NCI-H1417 treated with DMSO at 0.1 percent for 48 hours (cell line): ENCODE data around the gene EIF4A3.

ENCODE experiments used
- DNase-seq: peaks from one replicate; lab custom pipeline; 2025; lab: John Stamatoyannopoulos, UW

EIF4A3 gene

GRCh38 chr17:80147035-80147822 is at the start of gene EIF4A3:
Gene EIF4A3 (minus strand): TSS chr17:80147128. CDS start chr17:80146961, 167 bp downstream.
- DNase-seq = peak; percentile 87

GRCh38 chr17:80196652-80197051 is 49.7 kb upstream of the EIF4A3 start:
- no peak for DNase-seq

GRCh38 chr17:80195671-80196529 is 49.0 kb upstream of the EIF4A3 start:
- DNase-seq = no peak

- DNase-seq = no peak
Measured at GRCh38 chr17:80195141-80195540, 48.2 kb upstream of the EIF4A3 start.

- no peak for DNase-seq
Measured at GRCh38 chr17:80191865-80192661, 45.1 kb upstream of the EIF4A3 start.

GRCh38 chr17:80191192-80191591 is 44.3 kb upstream of the EIF4A3 start:
- no peak for DNase-seq

- DNase-seq = no peak
Measured at GRCh38 chr17:80190716-80191115, 43.8 kb upstream of the EIF4A3 start.

GRCh38 chr17:80189611-80190010 is 42.7 kb upstream of the EIF4A3 start:
- DNase-seq = no peak

GRCh38 chr17:80187515-80187941 is 40.6 kb upstream of the EIF4A3 start:
- no peak for DNase-seq

- no peak for DNase-seq
Measured at GRCh38 chr17:80187090-80187489, 40.2 kb upstream of the EIF4A3 start.

- DNase-seq = no peak
Measured at GRCh38 chr17:80185968-80186367, 39.0 kb upstream of the EIF4A3 start.

GRCh38 chr17:80184423-80184714 is 37.4 kb upstream of the EIF4A3 start:
- no peak for DNase-seq

GRCh38 chr17:80183581-80184422 is 36.9 kb upstream of the EIF4A3 start:
- no peak for DNase-seq

- no peak for DNase-seq
Measured at GRCh38 chr17:80182845-80183223, 35.9 kb upstream of the EIF4A3 start.

GRCh38 chr17:80182118-80182844 is 35.4 kb upstream of the EIF4A3 start:
- no peak for DNase-seq

- no peak for DNase-seq
Measured at GRCh38 chr17:80181431-80181830, 34.5 kb upstream of the EIF4A3 start.

- DNase-seq = no peak
Measured at GRCh38 chr17:80180192-80180591, 33.3 kb upstream of the EIF4A3 start.

- DNase-seq = no peak
Measured at GRCh38 chr17:80177986-80178595, 31.2 kb upstream of the EIF4A3 start.

GRCh38 chr17:80176757-80177156 is 29.8 kb upstream of the EIF4A3 start:
- DNase-seq = no peak

GRCh38 chr17:80173916-80174315 is 27.0 kb upstream of the EIF4A3 start:
- no peak for DNase-seq
